ENCODE data around the gene RASGEF1C. TPM values are rescaled to one million over a fixed set of nuclear protein-coding genes. Genes with fewer than 3 reads are reported as not detected.
A peak's percentile ranks its signal among the peaks of the same experiment; 100 is the strongest.

RASGEF1C gene
- total and polyA plus RNA-seq, 8 donors: 0.09 to 0.38 TPM; not detected in 6

- no peak for ATAC-seq
- H3K9me3 ChIP-seq: no peaks in the 10 kb centered on the region
- no peaks in the 10 kb centered on the region for H3K27me3 ChIP-seq
- no peak overlapping the region for H3K27ac ChIP-seq
- no peak for DNase-seq
- intact Hi-C loops (cut with DNase I): no loop called here
- 78 to 81% methylated on average over 26 to 27 of the region's 27 CpGs for WGBS, 2 donors
- FAIRE-seq: no peak
- no peaks in the 10 kb centered on the region for H3K4me1 ChIP-seq
- H3K36me3 ChIP-seq: no peaks in the 10 kb centered on the region
- no peak for TF ChIP-seq CTCF (IDR thresholded peaks at IDR 0.05)
- no peak overlapping the region for H3K4me3 ChIP-seq
Observed at GRCh38 chr5:180173875-180174586, 35.0 kb downstream of the RASGEF1C start.

DNA sequence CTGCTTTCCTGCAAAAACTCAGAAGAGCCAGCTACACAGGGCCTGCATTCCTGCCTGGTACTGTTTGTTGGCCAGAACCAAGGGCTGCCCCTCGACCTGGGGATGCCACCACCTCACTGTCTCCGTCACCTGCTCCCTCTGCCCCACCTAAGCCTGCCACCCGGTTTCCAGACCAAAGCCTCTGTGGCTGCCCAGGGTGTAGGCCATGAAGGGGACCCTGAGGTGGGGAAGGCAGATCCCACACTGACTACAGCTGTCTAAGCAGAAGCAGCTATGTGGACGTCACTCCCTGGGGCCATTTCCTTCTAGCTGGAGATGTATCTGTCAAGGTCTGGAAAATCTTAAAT lies 35.8 kb downstream of the RASGEF1C start:
- Histone ChIP-seq H3K4me1 (no peaks in the 10 kb centered on the region), H3K4me3 (no peak overlapping the region), H3K9me3 (no peaks in the 10 kb centered on the region), H3K27me3 (no peaks in the 10 kb centered on the region), H3K27ac (no peak overlapping the region), H3K36me3 (no peaks in the 10 kb centered on the region)
- intact Hi-C loops (cut with DNase I): no loop called here
- WGBS, 2 donors: 71 to 90% methylated on average over 4 of the region's 4 CpGs
- DNase-seq: peak in 1 of 6 donors; percentile 41
- FAIRE-seq: no peak
- no peak for ATAC-seq
- no peak for TF ChIP-seq CTCF (IDR thresholded peaks at IDR 0.05)

DNA sequence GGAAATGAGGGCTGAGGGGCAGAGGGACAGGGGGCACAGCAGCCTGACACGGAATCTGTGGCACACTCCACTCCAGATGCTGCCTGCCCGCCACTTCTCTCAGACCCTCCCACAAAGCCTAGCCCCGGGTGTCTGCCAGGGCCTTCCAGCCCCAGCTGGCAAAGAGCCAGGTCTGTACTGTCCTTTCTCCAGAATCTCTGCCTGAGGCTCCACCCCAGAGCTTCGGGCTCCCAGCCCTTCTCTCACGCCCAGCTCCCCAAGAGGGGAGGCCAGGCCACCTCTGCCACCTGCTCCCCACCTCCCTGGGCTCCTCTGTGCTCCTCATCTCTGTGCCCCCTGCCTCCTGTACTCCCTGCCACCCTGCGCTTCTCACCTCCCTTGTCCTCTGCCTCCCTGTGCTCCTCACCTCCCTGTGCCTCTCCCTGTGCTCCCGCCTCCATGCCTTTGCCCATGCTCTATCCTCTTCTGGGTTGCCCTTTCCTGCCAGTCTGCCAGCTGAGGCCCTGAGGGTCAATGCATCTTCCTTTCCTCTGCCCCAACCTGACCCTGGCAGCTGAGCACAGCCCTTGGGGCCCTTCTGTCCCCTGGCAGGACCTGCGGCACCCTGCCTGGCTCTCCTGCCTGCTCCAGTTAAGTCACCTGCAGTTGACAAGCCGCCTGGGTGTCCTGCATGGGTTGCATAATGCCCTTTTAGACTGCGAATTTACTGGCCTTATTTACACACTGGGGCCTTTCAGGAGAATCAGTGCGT lies 36.4 kb downstream of the RASGEF1C start:
- no peak for ATAC-seq
- FAIRE-seq: no peak
- no peaks in the 10 kb centered on the region for H3K36me3 ChIP-seq
- intact Hi-C loops (cut with DNase I): no loop called here
- H3K4me1 ChIP-seq: no peaks in the 10 kb centered on the region
- H3K9me3 ChIP-seq: no peaks in the 10 kb centered on the region
- no peaks in the 10 kb centered on the region for H3K27me3 ChIP-seq
- TF ChIP-seq CTCF (IDR thresholded peaks at IDR 0.05): no peak
- no peak overlapping the region for H3K27ac ChIP-seq
- DNase-seq: peak in 1 of 6 donors; percentile 59
- 68 to 76% methylated on average over 11 of the region's 11 CpGs for WGBS, 2 donors
- no peak overlapping the region for H3K4me3 ChIP-seq

GRCh38 chr5:180171568-180172094 lies 37.4 kb downstream of the RASGEF1C start:
- Histone ChIP-seq H3K4me3 (no peak overlapping the region), H3K36me3 (no peaks in the 10 kb centered on the region), H3K27ac (no peak overlapping the region), H3K9me3 (no peaks in the 10 kb centered on the region), H3K27me3 (no peaks in the 10 kb centered on the region), H3K4me1 (no peaks in the 10 kb centered on the region)
- ATAC-seq (no peak), FAIRE-seq (no peak), DNase-seq (no peak)
- 91 to 96% methylated on average over 14 of the region's 14 CpGs for WGBS, 2 donors
- no peak for TF ChIP-seq CTCF (IDR thresholded peaks at IDR 0.05)
- intact Hi-C loops (cut with DNase I): no loop called here
